HepG2 (cell line): ENCODE data around the gene BLOC1S4. TPM values are rescaled to one million over a fixed set of nuclear protein-coding genes. Genes with fewer than 3 reads are reported as not detected.

Experiments
- ARID4A ChIP-seq: sonication (generic); formaldehyde crosslinking; IDR thresholded peaks from 2 replicates; pipeline ENCODE4 v1.5.0; 2020; ENCODE audit warnings: mild to moderate bottlenecking, missing genetic modification reagents, borderline replicate concordance
- ASH2L ChIP-seq: fragments of 300-600, 200-600 bp; sonication (generic); IDR thresholded peaks from 2 replicates; pipeline ENCODE4 v1.7.0; 2017; ENCODE audit warnings: low read depth, mild to moderate bottlenecking, moderate library complexity, mixed read lengths, low read length; ENCODE audit not compliant: insufficient read length
- CSRNP2 ChIP-seq: sonication (generic); formaldehyde crosslinking; conservative IDR thresholded peaks from 2 replicates; pipeline ENCODE4 v1.8.0; 2022; ENCODE audit warnings: low read depth, missing genetic modification reagents
- DR1 ChIP-seq: sonication (generic); formaldehyde crosslinking; IDR thresholded peaks from 2 replicates; pipeline ENCODE4 v1.8.0; 2021; ENCODE audit warnings: mild to moderate bottlenecking, missing genetic modification reagents, inconsistent platforms
- FOXM1 ChIP-seq: sonication (generic); formaldehyde crosslinking; IDR thresholded peaks from 2 replicates; pipeline ENCODE4 v1.5.0; 2020; ENCODE audit warnings: missing genetic modification reagents
- FOXP1 ChIP-seq, 2 experiments: fragments of 450-650 bp in 1 of 2; IDR thresholded peaks; 2 replicates each; pipeline ENCODE4 v1.6.1; 2017 to 2018; ENCODE audit warnings: antibody characterized with exemption in 1 of 2
- FOXP4 ChIP-seq: sonication (generic); formaldehyde crosslinking; IDR thresholded peaks from 2 replicates; pipeline ENCODE4 v1.4.0; 2020; ENCODE audit warnings: missing genetic modification reagents
- MTERF4 ChIP-seq: sonication (generic); formaldehyde crosslinking; IDR thresholded peaks from 2 replicates; pipeline ENCODE4 v1.8.0; 2023; ENCODE audit warnings: mild to moderate bottlenecking, missing genetic modification reagents
- SMAD9 ChIP-seq: sonication (generic); formaldehyde crosslinking; IDR thresholded peaks from 2 replicates; pipeline ENCODE4 v1.5.1; 2020; ENCODE audit warnings: mild to moderate bottlenecking, missing genetic modification reagents
- ZNF44 ChIP-seq: sonication (generic); formaldehyde crosslinking; IDR thresholded peaks from 2 replicates; pipeline ENCODE4 v1.5.1; 2020; ENCODE audit warnings: mild to moderate bottlenecking, missing genetic modification reagents
- ZNF564 ChIP-seq: sonication (generic); formaldehyde crosslinking; IDR thresholded peaks from 2 replicates; pipeline ENCODE4 v1.8.1; 2023; ENCODE audit warnings: mild to moderate bottlenecking, missing genetic modification reagents
- ZNF574 ChIP-seq: sonication (generic); formaldehyde crosslinking; IDR thresholded peaks from 2 replicates; pipeline ENCODE4 v1.4.0; 2020; ENCODE audit warnings: missing genetic modification reagents
- ZNF619 ChIP-seq: sonication (generic); formaldehyde crosslinking; IDR thresholded peaks from 2 replicates; pipeline ENCODE4 v1.4.0; 2020; ENCODE audit warnings: mild to moderate bottlenecking, missing genetic modification reagents
- ZNF704 ChIP-seq: sonication (generic); formaldehyde crosslinking; IDR thresholded peaks from 2 replicates; pipeline ENCODE4 v1.8.1; 2023; ENCODE audit warnings: mild to moderate bottlenecking, inconsistent platforms, moderate library complexity, missing genetic modification reagents, borderline replicate concordance
- polyA plus RNA-seq, 8 experiments: library from polyadenylated mRNA; depleted of rRNA in 3 of 8; stranded (reverse) in 7 of 8; unstranded in 1 of 8; fragments of >200 nt; fragmentation: Illumina TruSeq in 4 of 8; extraction: Trizol in 4 of 8; gene quantifications; 2 replicates each; pipeline versions ENCODE4 v1.2.1 to v1.2.3, GENCODE V29; 2011 to 2016; ENCODE audit warnings: low read depth in 4 of 8, missing spikeins in 1 of 8, mixed read lengths in 1 of 8; ENCODE audit not compliant: insufficient read depth in 1 of 8
- total RNA-seq, 5 experiments: library from RNA; depleted of rRNA; stranded (reverse); fragments of >200 nt; fragmentation: Illumina TruSeq; extraction: Trizol; gene quantifications; 2 replicates each; pipeline ENCODE4 v1.2.3, GENCODE V29; 2016; ENCODE audit warnings: low read depth in 1 of 5

The BLOC1S4 gene
- total and polyA plus RNA-seq, 2 of the 13 experiments (the other 11 are each of a cell fraction or from before 2014, with no cell fraction given): 15.5 to 20.9 TPM

GRCh38 chr4:6749340-6750171, 33.6 kb downstream of the BLOC1S4 start (continued):
- TF ChIP-seq ZNF564 (CRISPR knock-in tag): 0 out of 2 replicates have a peak, but pooled peaks have one; percentile 39
- TF ChIP-seq ZNF44 (CRISPR knock-in tag): no peak
- no peak for TF ChIP-seq MTERF4 (CRISPR knock-in tag)
- no peak for TF ChIP-seq CSRNP2 (CRISPR knock-in tag)
- no peak for TF ChIP-seq SMAD9 (CRISPR knock-in tag)
- 0 out of 2 replicates have a peak, but pooled peaks have one; percentile 82 for TF ChIP-seq ZNF704 (CRISPR knock-in tag)
- no peak for TF ChIP-seq FOXP1 (IDR thresholded peaks at IDR 0.05)
- peak; percentile 61 for TF ChIP-seq FOXP1 (CRISPR knock-in tag; IDR thresholded peaks at IDR 0.05)
- TF ChIP-seq FOXM1 (CRISPR knock-in tag): no peak
- peak; percentile 73 for TF ChIP-seq DR1 (CRISPR knock-in tag)
- no peak for TF ChIP-seq ZNF619 (CRISPR knock-in tag)
- peak; percentile 93 for TF ChIP-seq FOXP4
- peak; percentile 93 for TF ChIP-seq ARID4A
- peak; percentile 81 for TF ChIP-seq ZNF574
- no peak for TF ChIP-seq ASH2L
